ENCODE measurements around the gene IL10RA. TPM values are rescaled to one million over a fixed set of nuclear protein-coding genes. Genes with fewer than 3 reads are reported as not detected.

IL10RA gene
- total and polyA plus RNA-seq, 4 donors = 2.3 to 11.6 (median 9.2) TPM

- Histone ChIP-seq H3K4me3 (ENCODE audit: low read depth in 1 of 3, low read length in 3 of 3) (no peak overlapping the region), H3K27me3 (ENCODE audit: control insufficient read depth in 4 of 4, insufficient read depth in 4 of 4, low read length in 3 of 4) (no peaks in the 10 kb centered on the region), H3K36me3 (ENCODE audit: control insufficient read depth in 4 of 4, insufficient read depth in 3 of 4, low read depth in 1 of 4, low read length in 3 of 4) (no peaks in the 10 kb centered on the region), H3K9ac (ENCODE audit: low read depth in 1 of 2, low read length in 2 of 2) (peak overlapping the region in 1 of 2 donors; percentile 21), H3K27ac (ENCODE audit: low read depth in 1 of 2, low read length in 2 of 2) (no peak overlapping the region), H3K4me1 (ENCODE audit: control insufficient read depth in 4 of 4, insufficient read depth in 4 of 4, low read length in 3 of 4) (no peaks in the 10 kb centered on the region), H3K9me3 (ENCODE audit: control insufficient read depth in 4 of 4, low read length in 3 of 4) (peaks cover 0 to 8% (median 0%) of the 10 kb centered on the region in 4 donors)
- no peak for TF ChIP-seq ZBTB33 (IDR thresholded peaks at IDR 0.05)
- no peak for TF ChIP-seq HNF4A (conservative IDR thresholded peaks at IDR 0.05)
- TF ChIP-seq, protein P1, sequence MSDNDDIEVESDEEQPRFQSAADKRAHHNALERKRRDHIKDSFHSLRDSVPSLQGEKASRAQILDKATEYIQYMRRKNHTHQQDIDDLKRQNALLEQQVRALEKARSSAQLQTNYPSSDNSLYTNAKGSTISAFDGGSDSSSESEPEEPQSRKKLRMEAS (IDR thresholded peaks at IDR 0.05) = no peak
- TF ChIP-seq EGR1 (IDR thresholded peaks at IDR 0.05; ENCODE audit: low read depth in 2 of 2) = no peak
- peak; percentile 19 for TF ChIP-seq YY1 (IDR thresholded peaks at IDR 0.05)
- no peak for TF ChIP-seq RAD21 (IDR thresholded peaks at IDR 0.05)
- no peak for TF ChIP-seq FOXA1 (IDR thresholded peaks at IDR 0.05)
- DNase-seq (ENCODE audit: low spot score) = no peak
- 53% methylated on average over 1 of the region's 1 CpG for WGBS
Measured at GRCh38 chr11:117959438-117960149, 26.6 kb upstream of the IL10RA start.

GRCh38 chr11:117960406-117960805, 25.8 kb upstream of the IL10RA start:
- peaks cover 0 to 8% (median 0%) of the 10 kb centered on the region in 4 donors for H3K9me3 ChIP-seq (ENCODE audit: control insufficient read depth in 4 of 4, low read length in 3 of 4)
- no peak for DNase-seq (ENCODE audit: low spot score)
- no peaks in the 10 kb centered on the region for H3K27me3 ChIP-seq (ENCODE audit: control insufficient read depth in 4 of 4, insufficient read depth in 4 of 4, low read length in 3 of 4)
- TF ChIP-seq, protein P2, sequence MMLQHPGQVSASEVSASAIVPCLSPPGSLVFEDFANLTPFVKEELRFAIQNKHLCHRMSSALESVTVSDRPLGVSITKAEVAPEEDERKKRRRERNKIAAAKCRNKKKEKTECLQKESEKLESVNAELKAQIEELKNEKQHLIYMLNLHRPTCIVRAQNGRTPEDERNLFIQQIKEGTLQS (IDR thresholded peaks at IDR 0.05) = no peak
- TF ChIP-seq RAD21 (IDR thresholded peaks at IDR 0.05) (no peak), NR2F2 (IDR thresholded peaks at IDR 0.05) (no peak), FOXA1 (IDR thresholded peaks at IDR 0.05) (no peak), YY1 (IDR thresholded peaks at IDR 0.05) (no peak), FOXA2 (IDR thresholded peaks at IDR 0.05) (no peak), RXRA (IDR thresholded peaks at IDR 0.05) (no peak), GABPA (IDR thresholded peaks at IDR 0.05 in 1 of 2, conservative IDR thresholded peaks at IDR 0.05 in 1 of 2) (no peak), HNF4G (IDR thresholded peaks at IDR 0.05) (no peak), JUND (IDR thresholded peaks at IDR 0.05) (no peak), SP1 (IDR thresholded peaks at IDR 0.05) (no peak), ZBTB33 (IDR thresholded peaks at IDR 0.05) (no peak), TAF1 (conservative IDR thresholded peaks at IDR 0.05) (no peak), HNF4A (conservative IDR thresholded peaks at IDR 0.05) (no peak)
- TF ChIP-seq, protein P1 (IDR thresholded peaks at IDR 0.05) = no peak
- TF ChIP-seq, protein P3, sequence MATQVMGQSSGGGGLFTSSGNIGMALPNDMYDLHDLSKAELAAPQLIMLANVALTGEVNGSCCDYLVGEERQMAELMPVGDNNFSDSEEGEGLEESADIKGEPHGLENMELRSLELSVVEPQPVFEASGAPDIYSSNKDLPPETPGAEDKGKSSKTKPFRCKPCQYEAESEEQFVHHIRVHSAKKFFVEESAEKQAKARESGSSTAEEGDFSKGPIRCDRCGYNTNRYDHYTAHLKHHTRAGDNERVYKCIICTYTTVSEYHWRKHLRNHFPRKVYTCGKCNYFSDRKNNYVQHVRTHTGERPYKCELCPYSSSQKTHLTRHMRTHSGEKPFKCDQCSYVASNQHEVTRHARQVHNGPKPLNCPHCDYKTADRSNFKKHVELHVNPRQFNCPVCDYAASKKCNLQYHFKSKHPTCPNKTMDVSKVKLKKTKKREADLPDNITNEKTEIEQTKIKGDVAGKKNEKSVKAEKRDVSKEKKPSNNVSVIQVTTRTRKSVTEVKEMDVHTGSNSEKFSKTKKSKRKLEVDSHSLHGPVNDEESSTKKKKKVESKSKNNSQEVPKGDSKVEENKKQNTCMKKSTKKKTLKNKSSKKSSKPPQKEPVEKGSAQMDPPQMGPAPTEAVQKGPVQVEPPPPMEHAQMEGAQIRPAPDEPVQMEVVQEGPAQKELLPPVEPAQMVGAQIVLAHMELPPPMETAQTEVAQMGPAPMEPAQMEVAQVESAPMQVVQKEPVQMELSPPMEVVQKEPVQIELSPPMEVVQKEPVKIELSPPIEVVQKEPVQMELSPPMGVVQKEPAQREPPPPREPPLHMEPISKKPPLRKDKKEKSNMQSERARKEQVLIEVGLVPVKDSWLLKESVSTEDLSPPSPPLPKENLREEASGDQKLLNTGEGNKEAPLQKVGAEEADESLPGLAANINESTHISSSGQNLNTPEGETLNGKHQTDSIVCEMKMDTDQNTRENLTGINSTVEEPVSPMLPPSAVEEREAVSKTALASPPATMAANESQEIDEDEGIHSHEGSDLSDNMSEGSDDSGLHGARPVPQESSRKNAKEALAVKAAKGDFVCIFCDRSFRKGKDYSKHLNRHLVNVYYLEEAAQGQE (IDR thresholded peaks at IDR 0.05) = no peak
- TF ChIP-seq, protein P4, sequence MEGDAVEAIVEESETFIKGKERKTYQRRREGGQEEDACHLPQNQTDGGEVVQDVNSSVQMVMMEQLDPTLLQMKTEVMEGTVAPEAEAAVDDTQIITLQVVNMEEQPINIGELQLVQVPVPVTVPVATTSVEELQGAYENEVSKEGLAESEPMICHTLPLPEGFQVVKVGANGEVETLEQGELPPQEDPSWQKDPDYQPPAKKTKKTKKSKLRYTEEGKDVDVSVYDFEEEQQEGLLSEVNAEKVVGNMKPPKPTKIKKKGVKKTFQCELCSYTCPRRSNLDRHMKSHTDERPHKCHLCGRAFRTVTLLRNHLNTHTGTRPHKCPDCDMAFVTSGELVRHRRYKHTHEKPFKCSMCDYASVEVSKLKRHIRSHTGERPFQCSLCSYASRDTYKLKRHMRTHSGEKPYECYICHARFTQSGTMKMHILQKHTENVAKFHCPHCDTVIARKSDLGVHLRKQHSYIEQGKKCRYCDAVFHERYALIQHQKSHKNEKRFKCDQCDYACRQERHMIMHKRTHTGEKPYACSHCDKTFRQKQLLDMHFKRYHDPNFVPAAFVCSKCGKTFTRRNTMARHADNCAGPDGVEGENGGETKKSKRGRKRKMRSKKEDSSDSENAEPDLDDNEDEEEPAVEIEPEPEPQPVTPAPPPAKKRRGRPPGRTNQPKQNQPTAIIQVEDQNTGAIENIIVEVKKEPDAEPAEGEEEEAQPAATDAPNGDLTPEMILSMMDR (IDR thresholded peaks at IDR 0.05; ENCODE audit: low read depth, low read length, missing input control) = no peak
- H3K4me3 ChIP-seq (ENCODE audit: low read depth in 1 of 3, low read length in 3 of 3) = no peak overlapping the region
- H3K4me1 ChIP-seq (ENCODE audit: control insufficient read depth in 4 of 4, insufficient read depth in 4 of 4, low read length in 3 of 4) = no peaks in the 10 kb centered on the region
- 73% methylated on average over 1 of the region's 1 CpG for WGBS
- H3K36me3 ChIP-seq (ENCODE audit: control insufficient read depth in 4 of 4, insufficient read depth in 3 of 4, low read depth in 1 of 4, low read length in 3 of 4) = no peaks in the 10 kb centered on the region
- no peak overlapping the region for H3K27ac ChIP-seq (ENCODE audit: low read depth in 1 of 2, low read length in 2 of 2)
- H3K9ac ChIP-seq (ENCODE audit: low read depth in 1 of 2, low read length in 2 of 2) = no peak overlapping the region

Data from liver (tissue), 9 donors.